ENCODE results near the gene SHROOM3. TPM values are rescaled to one million over a fixed set of nuclear protein-coding genes. Genes with fewer than 3 reads are reported as not detected.

Gene SHROOM3
- total and polyA plus RNA-seq, 2 donors from 2014 or later, result 5.5 to 67.3 TPM

DNA sequence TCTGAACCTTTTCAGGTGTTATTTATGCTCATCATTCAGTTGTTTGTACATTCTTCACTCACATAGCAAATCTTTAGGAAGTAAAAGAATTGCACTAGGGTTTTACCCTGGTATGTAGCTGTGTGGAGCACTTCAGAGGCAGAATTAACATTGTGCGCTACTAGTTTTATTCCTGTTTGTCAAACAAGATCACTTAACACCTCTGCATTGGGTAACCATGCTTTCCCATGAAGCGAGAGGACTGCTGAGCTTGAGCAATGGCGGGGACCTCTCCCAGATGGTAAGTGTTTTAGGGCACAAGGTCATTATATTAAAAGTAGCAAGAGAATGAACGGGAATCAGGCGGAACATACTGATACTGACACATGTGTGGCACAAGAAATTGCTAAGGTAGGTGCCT, 59.2 kb downstream of the SHROOM3 start:
- no peaks in the 10 kb centered on the region for H3K27me3 ChIP-seq (ENCODE audit: control insufficient read depth, insufficient read depth, low read length)
- DNase-seq, result no peak
- H3K36me3 ChIP-seq (ENCODE audit: control insufficient read depth in 2 of 3, insufficient read depth in 3 of 3, low read length in 3 of 3), result no peaks in the 10 kb centered on the region
- H3K9me3 ChIP-seq (ENCODE audit: control insufficient read depth in 2 of 3, insufficient read depth in 1 of 3, low read length in 3 of 3), result no peaks in the 10 kb centered on the region
- H3K4me1 ChIP-seq (ENCODE audit: control insufficient read depth in 2 of 3, insufficient read depth in 2 of 3, low read depth in 1 of 3, low read length in 3 of 3), result peaks cover 0 to under 1% (median 0%) of the 10 kb centered on the region in 3 donors
- no peak overlapping the region for H3K4me3 ChIP-seq (ENCODE audit: low read length in 3 of 3)
- TF ChIP-seq, protein P1, sequence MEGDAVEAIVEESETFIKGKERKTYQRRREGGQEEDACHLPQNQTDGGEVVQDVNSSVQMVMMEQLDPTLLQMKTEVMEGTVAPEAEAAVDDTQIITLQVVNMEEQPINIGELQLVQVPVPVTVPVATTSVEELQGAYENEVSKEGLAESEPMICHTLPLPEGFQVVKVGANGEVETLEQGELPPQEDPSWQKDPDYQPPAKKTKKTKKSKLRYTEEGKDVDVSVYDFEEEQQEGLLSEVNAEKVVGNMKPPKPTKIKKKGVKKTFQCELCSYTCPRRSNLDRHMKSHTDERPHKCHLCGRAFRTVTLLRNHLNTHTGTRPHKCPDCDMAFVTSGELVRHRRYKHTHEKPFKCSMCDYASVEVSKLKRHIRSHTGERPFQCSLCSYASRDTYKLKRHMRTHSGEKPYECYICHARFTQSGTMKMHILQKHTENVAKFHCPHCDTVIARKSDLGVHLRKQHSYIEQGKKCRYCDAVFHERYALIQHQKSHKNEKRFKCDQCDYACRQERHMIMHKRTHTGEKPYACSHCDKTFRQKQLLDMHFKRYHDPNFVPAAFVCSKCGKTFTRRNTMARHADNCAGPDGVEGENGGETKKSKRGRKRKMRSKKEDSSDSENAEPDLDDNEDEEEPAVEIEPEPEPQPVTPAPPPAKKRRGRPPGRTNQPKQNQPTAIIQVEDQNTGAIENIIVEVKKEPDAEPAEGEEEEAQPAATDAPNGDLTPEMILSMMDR (IDR thresholded peaks at IDR 0.05; ENCODE audit: borderline replicate concordance, extremely low read depth, insufficient read depth), result no peak
- no peak for FAIRE-seq
- H3K27ac ChIP-seq (ENCODE audit: low read depth in 2 of 2, low read length in 2 of 2), result no peak overlapping the region
- intact Hi-C loops (cut with DNase I), result no loop called here
- H3K9ac ChIP-seq (ENCODE audit: low read length in 3 of 3), result no peak overlapping the region

DNA sequence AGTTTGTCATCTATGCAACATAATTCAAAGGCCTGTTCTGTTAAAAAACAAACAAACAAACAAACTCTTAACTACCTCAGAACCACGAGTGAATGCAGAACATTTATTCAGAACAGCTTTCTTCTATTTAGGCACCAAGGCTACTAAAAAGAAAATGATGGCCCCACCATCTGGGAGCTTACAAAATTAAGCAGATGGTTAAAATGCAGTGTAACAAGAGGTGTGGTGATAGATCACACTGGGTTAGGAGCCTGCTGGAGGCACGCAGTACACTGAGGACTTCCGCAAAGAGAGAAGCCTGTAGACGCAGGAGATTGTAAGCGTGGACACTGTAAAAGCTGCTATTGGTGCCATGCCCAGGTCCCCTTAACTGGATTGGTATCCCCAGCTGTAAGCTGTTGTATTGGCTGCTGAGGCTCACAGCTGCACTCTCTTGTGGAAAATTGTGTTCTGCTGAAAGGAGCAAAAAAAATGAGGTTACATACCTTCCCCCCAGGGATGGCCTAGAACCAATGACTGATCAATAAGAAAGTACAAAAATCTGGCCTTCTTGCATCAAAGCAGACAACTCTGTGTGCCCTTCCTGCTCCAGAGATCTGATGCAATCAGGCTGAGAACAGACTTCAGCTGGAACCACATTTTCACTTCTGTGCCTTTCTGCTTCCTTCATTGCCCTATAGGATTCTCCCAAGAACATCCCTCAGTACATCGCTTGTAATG, 60.0 kb downstream of the SHROOM3 start:
- TF ChIP-seq, protein P1 (IDR thresholded peaks at IDR 0.05; ENCODE audit: borderline replicate concordance, extremely low read depth, insufficient read depth), result no peak
- no peaks in the 10 kb centered on the region for H3K36me3 ChIP-seq (ENCODE audit: control insufficient read depth in 2 of 3, insufficient read depth in 3 of 3, low read length in 3 of 3)
- H3K9me3 ChIP-seq (ENCODE audit: control insufficient read depth in 2 of 3, insufficient read depth in 1 of 3, low read length in 3 of 3), result no peaks in the 10 kb centered on the region
- H3K27me3 ChIP-seq (ENCODE audit: control insufficient read depth, insufficient read depth, low read length), result no peaks in the 10 kb centered on the region
- H3K4me3 ChIP-seq (ENCODE audit: low read length in 3 of 3), result no peak overlapping the region
- H3K4me1 ChIP-seq (ENCODE audit: control insufficient read depth in 2 of 3, insufficient read depth in 2 of 3, low read depth in 1 of 3, low read length in 3 of 3), result no peaks in the 10 kb centered on the region
- H3K9ac ChIP-seq (ENCODE audit: low read length in 3 of 3), result no peak overlapping the region
- no peak for FAIRE-seq
- no peak for DNase-seq
- H3K27ac ChIP-seq (ENCODE audit: low read depth in 2 of 2, low read length in 2 of 2), result no peak overlapping the region
- intact Hi-C loops (cut with DNase I), result no loop called here

DNA sequence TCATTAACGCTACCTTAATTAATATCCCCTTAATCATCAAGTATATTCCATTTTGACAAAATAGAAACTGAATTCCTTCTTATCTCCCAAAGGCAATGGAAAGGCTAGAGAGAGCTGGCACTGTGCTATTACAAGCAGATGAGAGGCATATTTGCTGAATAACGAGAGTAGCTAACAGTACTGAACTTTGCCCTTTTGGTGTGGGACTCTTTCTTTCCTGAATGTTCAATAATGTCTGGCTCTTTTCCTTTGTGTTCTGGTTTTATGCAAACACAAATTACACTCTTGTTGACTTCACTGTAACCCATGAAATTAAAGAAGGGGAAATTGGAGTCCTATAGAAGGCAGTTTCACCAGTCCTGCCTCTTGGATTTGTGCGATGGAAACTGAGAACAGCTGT, 63.5 kb downstream of the SHROOM3 start:
- Histone ChIP-seq H3K9ac (ENCODE audit: low read length in 3 of 3) (no peak overlapping the region), H3K36me3 (ENCODE audit: control insufficient read depth in 2 of 3, insufficient read depth in 3 of 3, low read length in 3 of 3) (no peaks in the 10 kb centered on the region), H3K4me3 (ENCODE audit: low read length in 3 of 3) (no peak overlapping the region), H3K4me1 (ENCODE audit: control insufficient read depth in 2 of 3, insufficient read depth in 2 of 3, low read depth in 1 of 3, low read length in 3 of 3) (no peaks in the 10 kb centered on the region), H3K27me3 (ENCODE audit: control insufficient read depth, insufficient read depth, low read length) (no peaks in the 10 kb centered on the region), H3K27ac (ENCODE audit: low read depth in 2 of 2, low read length in 2 of 2) (no peak overlapping the region), H3K9me3 (ENCODE audit: control insufficient read depth in 2 of 3, insufficient read depth in 1 of 3, low read length in 3 of 3) (no peaks in the 10 kb centered on the region)
- FAIRE-seq, result no peak
- DNase-seq, result peak in 1 of 5 donors; percentile 27
- intact Hi-C loops (cut with DNase I), result no loop called here
- TF ChIP-seq, protein P1 (IDR thresholded peaks at IDR 0.05; ENCODE audit: borderline replicate concordance, extremely low read depth, insufficient read depth), result no peak

All from kidney (tissue), 14 donors.